ENCODE data around the gene CNOT11.

CNOT11 gene

GRCh38 chr2:101291973-101292372 is 39.3 kb downstream of the CNOT11 start:
- H3K4me1 ChIP-seq (ENCODE audit: control insufficient read depth, insufficient read depth, low read depth, low read length) = peaks cover 1% of the 10 kb centered on the region
- no peak overlapping the region for H3K4me2 ChIP-seq (ENCODE audit: low read length, poor library complexity, severe bottlenecking)
- H3K14ac ChIP-seq (ENCODE audit: low read length in 2 of 2) = no peak overlapping the region
- no peaks in the 10 kb centered on the region for H3K27me3 ChIP-seq (ENCODE audit: control insufficient read depth in 1 of 2, insufficient read depth in 1 of 2, low read length in 2 of 2)
- peaks cover 7 to 59% of the 10 kb centered on the region in 2 experiments for H3K36me3 ChIP-seq (ENCODE audit: control insufficient read depth in 1 of 2, insufficient read depth in 2 of 2, low read depth in 1 of 2, low read length in 2 of 2)
- H2AFZ ChIP-seq (ENCODE audit: low read depth, low read length) = no peak overlapping the region
- no peak overlapping the region for H3K4me3 ChIP-seq (ENCODE audit: insufficient read depth in 1 of 2, low read depth in 1 of 2, low read length in 2 of 2)
- WGBS = no CpG with 5 or more reads among the region's 3 CpGs
- no peak overlapping the region for H2BK120ac ChIP-seq (ENCODE audit: low read depth, low read length)
- no peak overlapping the region for H2BK5ac ChIP-seq (ENCODE audit: low read depth, low read length, poor library complexity, severe bottlenecking)
- no peak overlapping the region for H2BK15ac ChIP-seq (ENCODE audit: low read depth, poor library complexity, severe bottlenecking)
- H3K79me1 ChIP-seq (replicated peaks; ENCODE audit: low read length, poor library complexity, severe bottlenecking) = peaks cover 14% of the 10 kb centered on the region
- no peak overlapping the region for H3K18ac ChIP-seq (ENCODE audit: low read depth in 1 of 2, low read length in 2 of 2)
- no peak overlapping the region for H3K23ac ChIP-seq (ENCODE audit: low read length in 2 of 2)
- H2BK12ac ChIP-seq (ENCODE audit: low read length in 2 of 2) = no peak overlapping the region
- H2AK5ac ChIP-seq (ENCODE audit: low read length, severe bottlenecking) = no peak overlapping the region
- H3K27ac ChIP-seq (ENCODE audit: low read length, poor library complexity, severe bottlenecking) = no peak overlapping the region
- no peak for DNase-seq
- H4K91ac ChIP-seq (ENCODE audit: low read length) = no peak overlapping the region
- H3K9me3 ChIP-seq (ENCODE audit: control insufficient read depth, low read length) = no peaks in the 10 kb centered on the region
- no peak overlapping the region for H3K9ac ChIP-seq (ENCODE audit: low read length)
- H3K4ac ChIP-seq (ENCODE audit: low read depth in 1 of 2, low read length in 2 of 2) = no peak overlapping the region
- H4K8ac ChIP-seq (ENCODE audit: low read length) = no peak overlapping the region

- peaks cover 0 to 43% of the 10 kb centered on the region in 2 experiments for H3K36me3 ChIP-seq (ENCODE audit: control insufficient read depth in 1 of 2, insufficient read depth in 2 of 2, low read depth in 1 of 2, low read length in 2 of 2)
- DNase-seq = no peak
- H4K91ac ChIP-seq (ENCODE audit: low read length) = no peak overlapping the region
- H3K14ac ChIP-seq (ENCODE audit: low read length in 2 of 2) = no peak overlapping the region
- H3K4me2 ChIP-seq (ENCODE audit: low read length, poor library complexity, severe bottlenecking) = no peak overlapping the region
- H2BK15ac ChIP-seq (ENCODE audit: low read depth, poor library complexity, severe bottlenecking) = no peak overlapping the region
- H3K4ac ChIP-seq (ENCODE audit: low read depth in 1 of 2, low read length in 2 of 2) = no peak overlapping the region
- no peak overlapping the region for H2AK5ac ChIP-seq (ENCODE audit: low read length, severe bottlenecking)
- 94% methylated on average over 2 of the region's 2 CpGs for WGBS
- H4K8ac ChIP-seq (ENCODE audit: low read length) = no peak overlapping the region
- no peak overlapping the region for H2BK5ac ChIP-seq (ENCODE audit: low read depth, low read length, poor library complexity, severe bottlenecking)
- H2BK120ac ChIP-seq (ENCODE audit: low read depth, low read length) = no peak overlapping the region
- H3K4me3 ChIP-seq (ENCODE audit: insufficient read depth in 1 of 2, low read depth in 1 of 2, low read length in 2 of 2) = no peak overlapping the region
- no peak overlapping the region for H3K18ac ChIP-seq (ENCODE audit: low read depth in 1 of 2, low read length in 2 of 2)
- no peak overlapping the region for H3K9ac ChIP-seq (ENCODE audit: low read length)
- H3K23ac ChIP-seq (ENCODE audit: low read length in 2 of 2) = no peak overlapping the region
- no peak overlapping the region for H2AFZ ChIP-seq (ENCODE audit: low read depth, low read length)
- H3K79me1 ChIP-seq (replicated peaks; ENCODE audit: low read length, poor library complexity, severe bottlenecking) = peaks cover 9% of the 10 kb centered on the region
- peaks cover 2% of the 10 kb centered on the region for H3K4me1 ChIP-seq (ENCODE audit: control insufficient read depth, insufficient read depth, low read depth, low read length)
- no peak overlapping the region for H3K27ac ChIP-seq (ENCODE audit: low read length, poor library complexity, severe bottlenecking)
- H3K9me3 ChIP-seq (ENCODE audit: control insufficient read depth, low read length) = no peaks in the 10 kb centered on the region
- no peak overlapping the region for H2BK12ac ChIP-seq (ENCODE audit: low read length in 2 of 2)
- no peaks in the 10 kb centered on the region for H3K27me3 ChIP-seq (ENCODE audit: control insufficient read depth in 1 of 2, insufficient read depth in 1 of 2, low read length in 2 of 2)
Observed at GRCh38 chr2:101293544-101293943, 40.9 kb downstream of the CNOT11 start.

GRCh38 chr2:101294861-101295260 is 42.2 kb downstream of the CNOT11 start:
- no peaks in the 10 kb centered on the region for H3K9me3 ChIP-seq (ENCODE audit: control insufficient read depth, low read length)
- H3K27ac ChIP-seq (ENCODE audit: low read length, poor library complexity, severe bottlenecking) = no peak overlapping the region
- no peak overlapping the region for H3K9ac ChIP-seq (ENCODE audit: low read length)
- H4K91ac ChIP-seq (ENCODE audit: low read length) = no peak overlapping the region
- WGBS = over 99% methylated on average over 4 of the region's 6 CpGs
- H3K4me1 ChIP-seq (ENCODE audit: control insufficient read depth, insufficient read depth, low read depth, low read length) = peaks cover 3% of the 10 kb centered on the region
- H3K4me2 ChIP-seq (ENCODE audit: low read length, poor library complexity, severe bottlenecking) = no peak overlapping the region
- no peak overlapping the region for H2BK15ac ChIP-seq (ENCODE audit: low read depth, poor library complexity, severe bottlenecking)
- H3K79me1 ChIP-seq (replicated peaks; ENCODE audit: low read length, poor library complexity, severe bottlenecking) = peaks cover 10% of the 10 kb centered on the region
- H2BK120ac ChIP-seq (ENCODE audit: low read depth, low read length) = no peak overlapping the region
- no peak overlapping the region for H2BK5ac ChIP-seq (ENCODE audit: low read depth, low read length, poor library complexity, severe bottlenecking)
- H2BK12ac ChIP-seq (ENCODE audit: low read length in 2 of 2) = no peak overlapping the region
- H3K27me3 ChIP-seq (ENCODE audit: control insufficient read depth in 1 of 2, insufficient read depth in 1 of 2, low read length in 2 of 2) = no peaks in the 10 kb centered on the region
- no peak overlapping the region for H3K18ac ChIP-seq (ENCODE audit: low read depth in 1 of 2, low read length in 2 of 2)
- no peak overlapping the region for H2AFZ ChIP-seq (ENCODE audit: low read depth, low read length)
- DNase-seq = no peak
- peaks cover 0 to 44% of the 10 kb centered on the region in 2 experiments for H3K36me3 ChIP-seq (ENCODE audit: control insufficient read depth in 1 of 2, insufficient read depth in 2 of 2, low read depth in 1 of 2, low read length in 2 of 2)
- no peak overlapping the region for H3K4ac ChIP-seq (ENCODE audit: low read depth in 1 of 2, low read length in 2 of 2)
- no peak overlapping the region for H3K23ac ChIP-seq (ENCODE audit: low read length in 2 of 2)
- H4K8ac ChIP-seq (ENCODE audit: low read length) = no peak overlapping the region
- no peak overlapping the region for H2AK5ac ChIP-seq (ENCODE audit: low read length, severe bottlenecking)
- no peak overlapping the region for H3K4me3 ChIP-seq (ENCODE audit: insufficient read depth in 1 of 2, low read depth in 1 of 2, low read length in 2 of 2)
- no peak overlapping the region for H3K14ac ChIP-seq (ENCODE audit: low read length in 2 of 2)

- DNase-seq = peak; percentile 47
- H3K27ac ChIP-seq (ENCODE audit: low read length, poor library complexity, severe bottlenecking) = no peak overlapping the region
- no peak overlapping the region for H3K4me2 ChIP-seq (ENCODE audit: low read length, poor library complexity, severe bottlenecking)
- peaks cover 3% of the 10 kb centered on the region for H3K4me1 ChIP-seq (ENCODE audit: control insufficient read depth, insufficient read depth, low read depth, low read length)
- H3K79me1 ChIP-seq (replicated peaks; ENCODE audit: low read length, poor library complexity, severe bottlenecking) = peaks cover 9% of the 10 kb centered on the region
- no peak overlapping the region for H4K91ac ChIP-seq (ENCODE audit: low read length)
- H2BK5ac ChIP-seq (ENCODE audit: low read depth, low read length, poor library complexity, severe bottlenecking) = no peak overlapping the region
- no peak overlapping the region for H2BK12ac ChIP-seq (ENCODE audit: low read length in 2 of 2)
- H2AK5ac ChIP-seq (ENCODE audit: low read length, severe bottlenecking) = no peak overlapping the region
- H3K4me3 ChIP-seq (ENCODE audit: insufficient read depth in 1 of 2, low read depth in 1 of 2, low read length in 2 of 2) = no peak overlapping the region
- H3K9me3 ChIP-seq (ENCODE audit: control insufficient read depth, low read length) = no peaks in the 10 kb centered on the region
- H3K14ac ChIP-seq (ENCODE audit: low read length in 2 of 2) = no peak overlapping the region
- peaks cover 2 to 39% of the 10 kb centered on the region in 2 experiments for H3K36me3 ChIP-seq (ENCODE audit: control insufficient read depth in 1 of 2, insufficient read depth in 2 of 2, low read depth in 1 of 2, low read length in 2 of 2)
- H2BK15ac ChIP-seq (ENCODE audit: low read depth, poor library complexity, severe bottlenecking) = no peak overlapping the region
- no peak overlapping the region for H2BK120ac ChIP-seq (ENCODE audit: low read depth, low read length)
- H3K23ac ChIP-seq (ENCODE audit: low read length in 2 of 2) = no peak overlapping the region
- peak overlapping the region; percentile 49 for H3K9ac ChIP-seq (ENCODE audit: low read length)
- 81% methylated on average over 1 of the region's 2 CpGs for WGBS
- H4K8ac ChIP-seq (ENCODE audit: low read length) = no peak overlapping the region
- H2AFZ ChIP-seq (ENCODE audit: low read depth, low read length) = no peak overlapping the region
- H3K18ac ChIP-seq (ENCODE audit: low read depth in 1 of 2, low read length in 2 of 2) = no peak overlapping the region
- H3K4ac ChIP-seq (ENCODE audit: low read depth in 1 of 2, low read length in 2 of 2) = no peak overlapping the region
- H3K27me3 ChIP-seq (ENCODE audit: control insufficient read depth in 1 of 2, insufficient read depth in 1 of 2, low read length in 2 of 2) = no peaks in the 10 kb centered on the region
Observed at GRCh38 chr2:101295895-101296294, 43.2 kb downstream of the CNOT11 start.

Data from mesenchymal stem cell (in vitro differentiated cells and primary cell).